Fibroblast of lung (primary cell): ENCODE measurements around the gene TMTC2. TPM values are rescaled to one million over a fixed set of nuclear protein-coding genes. Genes with fewer than 3 reads are reported as not detected.
A peak's percentile ranks its signal among the peaks of the same experiment; 100 is the strongest.

Experiments used
- DNase-seq, 2 donors: peaks; one replicate each; pipeline versions ENCODE4 v3.0.0 to v3.0.0-alpha.2; 2010; ENCODE audit warnings: low read depth in 2 of 2
- H2AFZ ChIP-seq: 2 replicates; pipeline ENCODE4 v1.5.1; 2012; ENCODE audit warnings: low read length, control low read depth, inconsistent platforms
- H3K27ac ChIP-seq: 2 replicates; pipeline ENCODE4 v1.5.1; 2011; ENCODE audit warnings: low read length, control low read depth; ENCODE audit not compliant: insufficient read depth
- H3K27me3 ChIP-seq: 2 replicates; pipeline ENCODE4 v1.5.1; 2011; ENCODE audit warnings: mild to moderate bottlenecking, low read length; ENCODE audit not compliant: control insufficient read depth, insufficient read depth
- H3K36me3 ChIP-seq: 2 replicates; pipeline ENCODE4 v1.5.1; 2011; ENCODE audit warnings: low read length; ENCODE audit not compliant: control insufficient read depth, insufficient read depth
- H3K4me1 ChIP-seq: 2 replicates; pipeline ENCODE4 v1.5.1; 2011; ENCODE audit warnings: low read length; ENCODE audit not compliant: control insufficient read depth, insufficient read depth; ENCODE audit errors: extremely low read depth
- H3K4me2 ChIP-seq: 2 replicates; pipeline ENCODE4 v1.5.1; 2011; ENCODE audit warnings: low read length, control low read depth; ENCODE audit not compliant: insufficient read depth; ENCODE audit errors: extremely low read depth
- H3K4me3 ChIP-seq, 4 experiments: fragments of 200-600 bp in 1 of 4; sonication (generic) in 1 of 4; replicated peaks in 1 of 4; 2 replicates each; pipeline ENCODE4 v1.5.1; 2011 to 2016; ENCODE audit warnings: low read length in 4 of 4, low read depth in 3 of 4, mild to moderate bottlenecking in 3 of 4, control low read depth in 2 of 4, inconsistent platforms in 1 of 4, mixed read lengths in 1 of 4; ENCODE audit not compliant: insufficient read depth in 1 of 4; ENCODE audit errors: control extremely low read depth in 1 of 4
- H3K79me2 ChIP-seq: 2 replicates; pipeline ENCODE4 v1.5.1; 2012; ENCODE audit warnings: mild to moderate bottlenecking, low read length, inconsistent platforms; ENCODE audit not compliant: control insufficient read depth, insufficient read depth
- H3K9ac ChIP-seq: 2 replicates; pipeline ENCODE4 v1.5.1; 2011; ENCODE audit warnings: mild to moderate bottlenecking, low read length, control low read depth; ENCODE audit not compliant: insufficient read depth
- H3K9me3 ChIP-seq: 2 replicates; pipeline ENCODE4 v1.5.1; 2012; ENCODE audit warnings: low read depth, low read length; ENCODE audit not compliant: control insufficient read depth, insufficient read depth
- H4K20me1 ChIP-seq: 2 replicates; pipeline ENCODE4 v1.5.1; 2011; ENCODE audit warnings: low read length; ENCODE audit not compliant: control insufficient read depth, insufficient read depth; ENCODE audit errors: extremely low read depth
- EZH2 ChIP-seq: IDR thresholded peaks from 2 replicates; pipeline ENCODE4 v1.5.1; 2012; ENCODE audit warnings: low read length, control low read depth, mild to moderate bottlenecking; ENCODE audit errors: missing control alignments
- polyA plus RNA-seq, 2 donors: library from polyadenylated mRNA; depleted of rRNA in 1 of 2; stranded (reverse) in 1 of 2; unstranded in 1 of 2; fragments of >200 nt; gene quantifications; 2 replicates each; pipeline ENCODE4 v1.2.1, GENCODE V29; 2011 to 2012; ENCODE audit warnings: missing spikeins in 1 of 2
- total RNA-seq: library from RNA; depleted of rRNA; stranded (reverse); fragments of >200 nt; gene quantifications from 2 replicates; pipeline ENCODE4 v1.2.1, GENCODE V29; 2014
- TF ChIP-seq, protein P1 (sequence below), 2 donors: IDR thresholded peaks in 1 of 2; conservative IDR thresholded peaks in 1 of 2; 1 replicate in 1 of 2; 2 replicates in 1 of 2; pipeline ENCODE4 v1.5.1; 2011 to 2012; ENCODE audit warnings: low read length in 2 of 2, control low read depth in 1 of 2, inconsistent platforms in 1 of 2, low read depth in 1 of 2, mild to moderate bottlenecking in 1 of 2

Gene TMTC2
- total and polyA plus RNA-seq, 2 donors (not counting 1 experiment from before 2014, with no cell fraction given) = 3.5 to 9.7 TPM

- Histone ChIP-seq H3K4me3 (no peak overlapping the region), H3K4me1 (no peaks in the 10 kb centered on the region), H3K4me2 (no peak overlapping the region), H3K36me3 (no peaks in the 10 kb centered on the region), H3K79me2 (no peaks in the 10 kb centered on the region), H3K27me3 (no peaks in the 10 kb centered on the region), H3K9ac (no peak overlapping the region), H3K27ac (no peak overlapping the region), H2AFZ (no peak overlapping the region), H4K20me1 (no peaks in the 10 kb centered on the region), H3K9me3 (no peaks in the 10 kb centered on the region)
- peak in 1 of 2 donors; percentile 64 for DNase-seq
- TF ChIP-seq EZH2 = no peak
- TF ChIP-seq, protein P1, sequence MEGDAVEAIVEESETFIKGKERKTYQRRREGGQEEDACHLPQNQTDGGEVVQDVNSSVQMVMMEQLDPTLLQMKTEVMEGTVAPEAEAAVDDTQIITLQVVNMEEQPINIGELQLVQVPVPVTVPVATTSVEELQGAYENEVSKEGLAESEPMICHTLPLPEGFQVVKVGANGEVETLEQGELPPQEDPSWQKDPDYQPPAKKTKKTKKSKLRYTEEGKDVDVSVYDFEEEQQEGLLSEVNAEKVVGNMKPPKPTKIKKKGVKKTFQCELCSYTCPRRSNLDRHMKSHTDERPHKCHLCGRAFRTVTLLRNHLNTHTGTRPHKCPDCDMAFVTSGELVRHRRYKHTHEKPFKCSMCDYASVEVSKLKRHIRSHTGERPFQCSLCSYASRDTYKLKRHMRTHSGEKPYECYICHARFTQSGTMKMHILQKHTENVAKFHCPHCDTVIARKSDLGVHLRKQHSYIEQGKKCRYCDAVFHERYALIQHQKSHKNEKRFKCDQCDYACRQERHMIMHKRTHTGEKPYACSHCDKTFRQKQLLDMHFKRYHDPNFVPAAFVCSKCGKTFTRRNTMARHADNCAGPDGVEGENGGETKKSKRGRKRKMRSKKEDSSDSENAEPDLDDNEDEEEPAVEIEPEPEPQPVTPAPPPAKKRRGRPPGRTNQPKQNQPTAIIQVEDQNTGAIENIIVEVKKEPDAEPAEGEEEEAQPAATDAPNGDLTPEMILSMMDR (conservative IDR thresholded peaks at IDR 0.05 in 1 of 2, IDR thresholded peaks at IDR 0.05 in 1 of 2; ENCODE audit: low read depth in 1 of 2, low read length in 2 of 2) = no peak
These were observed 119.2 kb downstream of the TMTC2 start for GRCh38 chr12:82805812-82806497.

DNA sequence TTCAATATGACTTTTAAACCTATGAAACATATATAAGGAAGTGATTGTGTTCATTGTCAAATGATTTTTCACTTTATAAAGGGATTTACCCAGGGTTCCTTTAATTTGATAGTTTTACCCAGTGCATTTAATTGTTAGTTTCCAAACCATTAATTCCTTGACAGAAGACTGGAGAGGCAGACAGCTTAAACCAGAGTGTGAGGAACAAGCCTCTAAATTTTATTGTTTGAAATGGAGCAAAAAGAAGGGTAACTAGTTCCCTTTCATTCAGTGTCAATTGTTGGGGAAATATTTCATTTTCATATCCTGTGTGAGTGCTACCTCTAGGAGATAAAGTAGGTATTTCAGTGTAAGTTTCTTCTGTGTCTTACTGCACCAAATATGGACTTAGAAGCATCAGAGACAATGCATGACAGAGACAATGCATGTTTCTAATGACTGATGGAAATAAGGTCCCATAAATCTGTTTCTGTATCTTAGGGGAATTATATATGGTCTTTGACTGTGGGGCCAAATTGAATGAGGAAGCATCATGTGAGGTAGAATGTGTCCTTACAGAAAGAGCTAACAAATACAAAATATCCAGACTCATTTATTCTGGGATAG is 120.5 kb downstream of the TMTC2 start:
- Histone ChIP-seq H2AFZ (no peak overlapping the region), H3K79me2 (no peaks in the 10 kb centered on the region), H3K9ac (no peak overlapping the region), H3K4me1 (no peaks in the 10 kb centered on the region), H3K4me2 (no peak overlapping the region), H3K36me3 (no peaks in the 10 kb centered on the region), H4K20me1 (no peaks in the 10 kb centered on the region), H3K27me3 (no peaks in the 10 kb centered on the region), H3K9me3 (no peaks in the 10 kb centered on the region), H3K4me3 (no peak overlapping the region), H3K27ac (no peak overlapping the region)
- no peak for DNase-seq
- no peak for TF ChIP-seq EZH2
- TF ChIP-seq, protein P1 (conservative IDR thresholded peaks at IDR 0.05 in 1 of 2, IDR thresholded peaks at IDR 0.05 in 1 of 2; ENCODE audit: low read depth in 1 of 2, low read length in 2 of 2) = no peak

DNA sequence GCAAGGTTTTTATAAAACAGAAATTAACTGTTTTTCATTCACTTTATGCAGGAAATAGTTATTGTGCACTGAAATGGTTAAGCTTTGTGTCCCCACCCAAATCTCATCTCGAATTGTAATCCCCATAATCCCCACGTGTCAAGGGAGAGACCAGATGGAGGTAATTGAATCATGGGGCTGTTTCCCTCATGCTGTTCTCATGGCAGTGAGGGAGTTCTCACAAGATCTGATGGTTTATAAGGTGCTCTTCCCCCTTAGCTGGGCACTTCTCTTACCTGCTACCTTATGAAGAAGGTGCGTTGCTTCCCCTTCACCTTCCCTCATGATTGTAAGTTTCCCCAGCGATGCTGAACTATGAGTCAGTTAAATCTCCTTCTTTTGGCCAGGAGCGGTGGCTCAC is 123.9 kb downstream of the TMTC2 start:
- Histone ChIP-seq H3K36me3 (no peaks in the 10 kb centered on the region), H3K4me1 (no peaks in the 10 kb centered on the region), H2AFZ (no peak overlapping the region), H3K27me3 (no peaks in the 10 kb centered on the region), H4K20me1 (no peaks in the 10 kb centered on the region), H3K4me3 (no peak overlapping the region), H3K4me2 (no peak overlapping the region), H3K9me3 (no peaks in the 10 kb centered on the region), H3K9ac (no peak overlapping the region), H3K27ac (no peak overlapping the region), H3K79me2 (no peaks in the 10 kb centered on the region)
- no peak for TF ChIP-seq EZH2
- TF ChIP-seq, protein P1 (conservative IDR thresholded peaks at IDR 0.05 in 1 of 2, IDR thresholded peaks at IDR 0.05 in 1 of 2; ENCODE audit: low read depth in 1 of 2, low read length in 2 of 2) = no peak
- DNase-seq = no peak
